H1 (cell line): ENCODE measurements around the gene MNAT1. TPM values are rescaled to one million over a fixed set of nuclear protein-coding genes. Genes with fewer than 3 reads are reported as not detected.

Source experiments
- CTCF ChIA-PET: fragments of 300-600 bp; sonication (Branson Sonifier 250); formaldehyde crosslinking; loops from one replicate; lab custom pipeline; 2021; ENCODE audit not compliant: partially characterized antibody; lab: Charles Lee
- POLR2A ChIA-PET: fragments of 300-600 bp; sonication (Branson Sonifier 250); formaldehyde crosslinking; loops from one replicate; lab custom pipeline; 2021; ENCODE audit warnings: inconsistent platforms; ENCODE audit not compliant: partially characterized antibody; lab: Charles Lee
- DNase-seq, 2 experiments: peaks; one replicate each; pipeline versions ENCODE4 v3.0.0 to v3.0.0-alpha.2; 2010 to 2022; ENCODE audit warnings: low spot score in 2 of 2, low read depth in 1 of 2, mixed read lengths in 1 of 2
- FAIRE-seq: peaks from 2 replicates; lab custom pipeline; 2011; peaks lifted over from hg19 to GRCh38; lab: Jason Lieb, UNC
- H2AFZ ChIP-seq: 2 replicates; pipeline ENCODE4 v1.8.1; 2012; ENCODE audit warnings: low read length, inconsistent platforms
- H2AK5ac ChIP-seq: 2 replicates; pipeline ENCODE4 v1.6.1; 2013; ENCODE audit warnings: low read depth, low read length
- H2BK120ac ChIP-seq: replicated peaks from 2 replicates; pipeline ENCODE3; 2013; ENCODE audit warnings: low read depth, low read length, inconsistent platforms
- H2BK12ac ChIP-seq: 2 replicates; pipeline ENCODE4 v1.6.1; 2013; ENCODE audit warnings: low read depth, low read length
- H2BK15ac ChIP-seq: 2 replicates; pipeline ENCODE4 v1.6.1; 2013; ENCODE audit warnings: low read length
- H2BK20ac ChIP-seq: 2 replicates; pipeline ENCODE4 v1.6.1; 2013; ENCODE audit warnings: low read length
- H2BK5ac ChIP-seq: 2 replicates; pipeline ENCODE4 v1.6.1; 2013; ENCODE audit warnings: low read depth, low read length
- H3K14ac ChIP-seq: 2 replicates; pipeline ENCODE4 v1.6.1; 2013; ENCODE audit warnings: inconsistent platforms; ENCODE audit not compliant: insufficient read length
- H3K18ac ChIP-seq: 2 replicates; pipeline ENCODE4 v1.6.1; 2013; ENCODE audit warnings: low read length; ENCODE audit errors: extremely low read depth
- H3K23ac ChIP-seq: 2 replicates; pipeline ENCODE4 v1.6.1; 2013; ENCODE audit warnings: inconsistent platforms; ENCODE audit not compliant: insufficient read length
- H3K23me2 ChIP-seq: 2 replicates; pipeline ENCODE4 v1.6.1; 2013; ENCODE audit warnings: low read depth, low read length
- H3K27ac ChIP-seq: 2 replicates; pipeline ENCODE4 v1.6.1; 2011; ENCODE audit warnings: low read depth, low read length, inconsistent platforms
- H3K27me3 ChIP-seq, 4 experiments: replicated peaks in 1 of 4; 1 replicate in 1 of 4; 2 replicates in 3 of 4; pipeline versions ENCODE4 v1.6.1 to v1.8.1; 2011 to 2013; ENCODE audit warnings: low read length in 3 of 4, mild to moderate bottlenecking in 3 of 4, inconsistent platforms in 2 of 4, mixed read lengths in 2 of 4, moderate library complexity in 1 of 4; ENCODE audit not compliant: control insufficient read depth in 3 of 4, insufficient read depth in 3 of 4; ENCODE audit errors: extremely low read depth in 1 of 4
- H3K36me3 ChIP-seq, 4 experiments: 2 replicates each; pipeline versions ENCODE4 v1.6.1 to v1.8.1; 2011 to 2013; ENCODE audit warnings: mild to moderate bottlenecking in 4 of 4, low read length in 3 of 4, moderate library complexity in 2 of 4, control low read depth in 1 of 4, inconsistent platforms in 1 of 4; ENCODE audit not compliant: insufficient read depth in 4 of 4, control insufficient read depth in 2 of 4
- H3K4ac ChIP-seq: replicated peaks from 2 replicates; pipeline ENCODE3; 2013; ENCODE audit warnings: low read length, low read depth, mixed read lengths, inconsistent platforms; ENCODE audit not compliant: insufficient read length
- H3K4me1 ChIP-seq, 4 experiments: replicated peaks in 1 of 4; 1 replicate in 1 of 4; 2 replicates in 3 of 4; pipeline versions ENCODE4 v1.6.1 to v1.8.1; 2011 to 2013; ENCODE audit warnings: low read length in 3 of 4, inconsistent platforms in 2 of 4, mixed read lengths in 1 of 4; ENCODE audit not compliant: insufficient read depth in 4 of 4, control insufficient read depth in 3 of 4
- H3K4me2 ChIP-seq, 2 experiments: 2 replicates each; pipeline versions ENCODE4 v1.6.1 to v1.8.1; 2011 to 2013; ENCODE audit warnings: low read depth in 2 of 2, low read length in 2 of 2, control low read depth in 1 of 2, inconsistent platforms in 1 of 2, mild to moderate bottlenecking in 1 of 2; ENCODE audit not compliant: insufficient read depth in 1 of 2
- H3K4me3 ChIP-seq, 4 experiments: fragments of 200-600, 300-600 bp in 1 of 4; sonication (generic), shearing (Covaris generic), sonication (Bioruptor Twin) in 1 of 4; 2 replicates each; pipeline versions ENCODE4 v1.5.1 to v1.8.1; 2011 to 2016; ENCODE audit warnings: low read length in 4 of 4, low read depth in 3 of 4, control low read depth in 2 of 4, inconsistent platforms in 2 of 4, mild to moderate bottlenecking in 2 of 4, mixed read lengths in 1 of 4, moderate library complexity in 1 of 4; ENCODE audit not compliant: insufficient read depth in 2 of 4; ENCODE audit errors: extremely low read depth in 1 of 4
- H3K56ac ChIP-seq: replicated peaks from 2 replicates; pipeline ENCODE3; 2013; ENCODE audit warnings: low read depth, mild to moderate bottlenecking, mixed read lengths, low read length, inconsistent platforms; ENCODE audit not compliant: insufficient read length
- H3K79me1 ChIP-seq: 2 replicates; pipeline ENCODE4 v1.6.1; 2013; ENCODE audit warnings: low read depth, low read length, control low read depth
- H3K79me2 ChIP-seq, 2 experiments: 2 replicates each; pipeline versions ENCODE4 v1.6.1 to v1.8.1; 2012 to 2013; ENCODE audit warnings: low read length in 2 of 2, mild to moderate bottlenecking in 2 of 2, inconsistent platforms in 1 of 2; ENCODE audit not compliant: insufficient read depth in 2 of 2, control insufficient read depth in 1 of 2
- H3K9ac ChIP-seq, 4 experiments: replicated peaks in 1 of 4; 1 replicate in 1 of 4; 2 replicates in 3 of 4; pipeline versions ENCODE4 v1.6.1 to v1.8.1; 2011 to 2013; ENCODE audit warnings: low read depth in 3 of 4, low read length in 3 of 4, control low read depth in 2 of 4, mild to moderate bottlenecking in 2 of 4, moderate library complexity in 2 of 4, inconsistent platforms in 1 of 4; ENCODE audit errors: extremely low read depth in 1 of 4
- H3K9me3 ChIP-seq, 2 experiments: 2 replicates each; pipeline versions ENCODE4 v1.6.1 to v1.8.1; 2012 to 2013; ENCODE audit warnings: mild to moderate bottlenecking in 2 of 2, moderate library complexity in 2 of 2, control low read depth in 1 of 2, inconsistent platforms in 1 of 2, low read depth in 1 of 2, low read length in 1 of 2, mixed read lengths in 1 of 2; ENCODE audit not compliant: insufficient read depth in 2 of 2
- H4K20me1 ChIP-seq, 2 experiments: replicated peaks in 1 of 2; 2 replicates each; pipeline versions ENCODE3 to v1.8.1; 2011 to 2013; ENCODE audit warnings: inconsistent platforms in 2 of 2, low read length in 2 of 2, mild to moderate bottlenecking in 1 of 2; ENCODE audit not compliant: insufficient read depth in 2 of 2, control insufficient read depth in 1 of 2
- H4K5ac ChIP-seq: 2 replicates; pipeline ENCODE4 v1.6.1; 2013; ENCODE audit warnings: low read length, low read depth, mixed read lengths, inconsistent platforms; ENCODE audit not compliant: insufficient read length
- H4K8ac ChIP-seq: 2 replicates; pipeline ENCODE4 v1.8.0; 2013; ENCODE audit warnings: mild to moderate bottlenecking, moderate library complexity, low read length, inconsistent platforms; ENCODE audit not compliant: insufficient read depth; ENCODE audit errors: extremely low read depth
- H4K91ac ChIP-seq: replicated peaks from 2 replicates; pipeline ENCODE3; 2013; ENCODE audit warnings: low read length, mixed read lengths, inconsistent platforms; ENCODE audit not compliant: insufficient read length
- EGR1 ChIP-seq: IDR thresholded peaks from 2 replicates; pipeline ENCODE4 v1.6.1; 2011; ENCODE audit warnings: low read depth, low read length, borderline replicate concordance
- RAD21 ChIP-seq, 2 experiments: IDR thresholded peaks in 1 of 2; conservative IDR thresholded peaks in 1 of 2; 2 replicates each; pipeline ENCODE4 v1.6.1; 2011; ENCODE audit warnings: low read depth in 2 of 2, low read length in 2 of 2, improper control_type of control experiment in 1 of 2, inconsistent platforms in 1 of 2, mild to moderate bottlenecking in 1 of 2, moderate library complexity in 1 of 2
- TCF12 ChIP-seq: IDR thresholded peaks from 2 replicates; pipeline ENCODE4 v1.6.1; 2011; ENCODE audit warnings: low read depth, mild to moderate bottlenecking, low read length
- WGBS, 2 experiments: shearing (Covaris generic) in 1 of 2; methylation state at CpG; one replicate each; pipeline versions ENCODE4 v1.1.6 to v1.1.7; 2013 to 2015; ENCODE audit warnings: low lambda C conversion rate in 2 of 2, mixed read lengths in 2 of 2, inconsistent platforms in 1 of 2, low coverage in 1 of 2, missing lambda C conversion rate in 1 of 2; ENCODE audit not compliant: insufficient replicate concordance in 2 of 2, insufficient coverage in 1 of 2, insufficient read length in 1 of 2; ENCODE audit errors: extremely low coverage in 1 of 2, missing lambda C conversion rate in 1 of 2; 5-methylcytosine and 5-hydroxymethylcytosine counted together
- polyA plus RNA-seq, 7 experiments: library from polyadenylated mRNA; depleted of rRNA in 3 of 7; stranded (reverse) in 5 of 7; unstranded in 2 of 7; fragments of >200 nt in 5 of 7; fragments of 200-250 nt in 2 of 7; gene quantifications; 1 replicate in 5 of 7; 2 replicates in 1 of 7; 4 replicates in 1 of 7; pipeline versions ENCODE4 v1.2.1 to v1.2.3, GENCODE V29; 2011 to 2013; ENCODE audit warnings: missing spikeins in 2 of 7, mixed read lengths in 2 of 7
- total RNA-seq: library from RNA; stranded (reverse); fragmentation: NEBNext Ultra II Directional; extraction: Animal tissue kit (Norgen Biotek cat#: 25700); gene quantifications from 2 replicates; pipeline ENCODE4 v1.2.1, GENCODE V29; 2021

The MNAT1 gene
- total and polyA plus RNA-seq, 2 of the 8 experiments (the other 6 are each of a cell fraction or from before 2014, with no cell fraction given): 34.7 to 52.1 TPM

- ChIA-PET CTCF (interaction anchor here (1.5 kb wide), 1 partner anchor 10 kb away, joined by 3 read pairs; no protein-coding TSS in a partner anchor), POLR2A (no interaction called here)
- WGBS, 2 experiments: 81% methylated on average over 4 of the region's 4 CpGs; no CpG with 5 or more reads in 1 of the 2 experiments
- Histone ChIP-seq H2BK20ac (no peak overlapping the region), H3K36me3 (no peaks in the 10 kb centered on the region), H3K4me3 (no peak overlapping the region), H3K18ac (no peak overlapping the region), H2BK12ac (no peak overlapping the region), H2BK120ac (no peak overlapping the region), H3K14ac (no peak overlapping the region), H2BK5ac (no peak overlapping the region), H4K20me1 (no peaks in the 10 kb centered on the region), H3K27me3 (no peaks in the 10 kb centered on the region), H4K5ac (no peak overlapping the region), H2BK15ac (no peak overlapping the region), H3K9me3 (no peaks in the 10 kb centered on the region), H3K79me2 (no peaks in the 10 kb centered on the region), H3K4me1 (peaks cover 0 to 2% (median 0%) of the 10 kb centered on the region in 4 experiments; a peak in 1 of 7 replicates), H3K23ac (no peak overlapping the region), H3K4ac (no peak overlapping the region), H3K9ac (no peak overlapping the region), H4K91ac (no peak overlapping the region), H3K79me1 (no peaks in the 10 kb centered on the region), H3K4me2 (no peak overlapping the region), H3K23me2 (no peaks in the 10 kb centered on the region), H2AK5ac (no peak overlapping the region), H2AFZ (no peak overlapping the region), H3K56ac (no peak overlapping the region), H3K27ac (no peak overlapping the region), H4K8ac (no peak overlapping the region)
- DNase-seq (no peak), FAIRE-seq (no peak)
- TF ChIP-seq TCF12 (no peak), EGR1 (no peak), RAD21 (IDR thresholded peaks at IDR 0.05 in 1 of 2, conservative IDR thresholded peaks at IDR 0.05 in 1 of 2; ENCODE audit: low read depth in 2 of 2, low read length in 2 of 2) (no peak)
These were observed 209.6 kb downstream of the MNAT1 start for GRCh38 chr14:60944204-60944603.
